Loucy (cell line): ENCODE measurements around the gene LPP.

ENCODE experiments used
- H2AFZ ChIP-seq: fragments of 200-600 bp; sonication (generic); 2 replicates; pipeline ENCODE4 v1.6.0; 2016; ENCODE audit warnings: antibody characterized with exemption, mild to moderate bottlenecking, low read length, moderate library complexity
- H3F3A ChIP-seq: fragments of 200-600 bp; 2 replicates; pipeline ENCODE4 v1.6.0; 2016; ENCODE audit warnings: antibody characterized with exemption, low read depth, mild to moderate bottlenecking
- H3K27me3 ChIP-seq: fragments of 200-600 bp; sonication (generic); 2 replicates; pipeline ENCODE4 v1.6.1; 2014; ENCODE audit warnings: low read length, mild to moderate bottlenecking; ENCODE audit not compliant: insufficient read depth, poor library complexity, severe bottlenecking
- H3K36me3 ChIP-seq: fragments of 200-600 bp; sonication (generic); 2 replicates; pipeline ENCODE4 v1.6.1; 2016; ENCODE audit warnings: low read length; ENCODE audit not compliant: insufficient read depth
- H3K4me1 ChIP-seq: fragments of 200-600 bp; sonication (generic); 2 replicates; pipeline ENCODE4 v1.5.1; 2014; ENCODE audit warnings: low read length, mild to moderate bottlenecking; ENCODE audit not compliant: insufficient read depth, poor library complexity, severe bottlenecking
- H3K4me2 ChIP-seq: fragments of 200-600 bp; sonication (generic); 2 replicates; pipeline ENCODE4 v1.6.0; 2014; ENCODE audit warnings: antibody characterized with exemption, low read length, low read depth, mild to moderate bottlenecking; ENCODE audit not compliant: poor library complexity, severe bottlenecking
- H3K4me3 ChIP-seq: fragments of 200-600 bp; sonication (generic); 2 replicates; pipeline ENCODE4 v1.5.1; 2014; ENCODE audit warnings: low read length, mild to moderate bottlenecking, mixed read lengths; ENCODE audit not compliant: poor library complexity, severe bottlenecking
- H3K79me2 ChIP-seq: fragments of 200-600 bp; sonication (generic); 2 replicates; pipeline ENCODE4 v1.6.1; 2014; ENCODE audit warnings: low read length; ENCODE audit not compliant: insufficient read depth
- H3K9ac ChIP-seq: fragments of 200-600 bp; sonication (generic); 2 replicates; pipeline ENCODE4 v1.6.0; 2014; ENCODE audit warnings: mild to moderate bottlenecking, low read depth, low read length, moderate library complexity; ENCODE audit not compliant: poor library complexity, severe bottlenecking
- H3K9me2 ChIP-seq: fragments of 200-600 bp; sonication (generic); replicated peaks from 2 replicates; pipeline ENCODE4 v1.6.1; 2016; ENCODE audit warnings: low read depth, low read length, mixed read lengths
- H3K9me3 ChIP-seq: fragments of 200-600 bp; sonication (generic); 2 replicates; pipeline ENCODE4 v1.6.1; 2014; ENCODE audit warnings: mild to moderate bottlenecking, antibody characterized with exemption, low read length, low read depth; ENCODE audit not compliant: insufficient read depth
- H4K20me1 ChIP-seq: fragments of 200-600 bp; sonication (generic); 2 replicates; pipeline ENCODE4 v1.6.0; 2014; ENCODE audit warnings: antibody characterized with exemption, low read length, mild to moderate bottlenecking; ENCODE audit not compliant: insufficient read depth, poor library complexity, severe bottlenecking
- CTCF ChIP-seq: fragments of 200-600 bp; sonication (generic); conservative IDR thresholded peaks from 2 replicates; pipeline ENCODE4 v1.5.1; 2014; ENCODE audit warnings: mild to moderate bottlenecking, antibody characterized with exemption, low read length
- EZH2phosphoT487 ChIP-seq: fragments of 200-600 bp; IDR thresholded peaks from 2 replicates; pipeline ENCODE4 v1.6.1; 2018; ENCODE audit warnings: antibody characterized with exemption, mild to moderate bottlenecking, moderate library complexity, borderline replicate concordance

The LPP gene

GRCh38 chr3:188482929-188483328, 329.0 kb downstream of the LPP start:
- Histone ChIP-seq H3K4me2 (no peak overlapping the region), H3F3A (no peaks in the 10 kb centered on the region), H3K79me2 (no peaks in the 10 kb centered on the region), H4K20me1 (no peaks in the 10 kb centered on the region), H3K4me3 (no peak overlapping the region), H3K9me3 (no peaks in the 10 kb centered on the region), H2AFZ (no peak overlapping the region), H3K9ac (no peak overlapping the region), H3K36me3 (peaks cover 10% of the 10 kb centered on the region), H3K27me3 (no peaks in the 10 kb centered on the region), H3K9me2 (no peaks in the 10 kb centered on the region), H3K4me1 (no peaks in the 10 kb centered on the region)
- no peak for TF ChIP-seq CTCF
- no peak for TF ChIP-seq EZH2phosphoT487

GRCh38 chr3:188486126-188486525, 332.2 kb downstream of the LPP start:
- Histone ChIP-seq H3K9me2 (no peaks in the 10 kb centered on the region), H3K27me3 (no peaks in the 10 kb centered on the region), H3K79me2 (no peaks in the 10 kb centered on the region), H3K4me1 (no peaks in the 10 kb centered on the region), H3K9ac (no peak overlapping the region), H2AFZ (no peak overlapping the region), H3K9me3 (no peaks in the 10 kb centered on the region), H3K36me3 (peaks cover 12% of the 10 kb centered on the region), H3K4me3 (no peak overlapping the region), H3K4me2 (no peak overlapping the region), H4K20me1 (no peaks in the 10 kb centered on the region), H3F3A (no peaks in the 10 kb centered on the region)
- TF ChIP-seq EZH2phosphoT487, result no peak
- no peak for TF ChIP-seq CTCF

- H3K9ac ChIP-seq, result no peak overlapping the region
- H3K27me3 ChIP-seq, result no peaks in the 10 kb centered on the region
- H3K4me1 ChIP-seq, result no peaks in the 10 kb centered on the region
- TF ChIP-seq CTCF, result no peak
- TF ChIP-seq EZH2phosphoT487, result no peak
- no peaks in the 10 kb centered on the region for H4K20me1 ChIP-seq
- peaks cover 20% of the 10 kb centered on the region for H3K36me3 ChIP-seq
- H3K79me2 ChIP-seq, result no peaks in the 10 kb centered on the region
- H3K4me2 ChIP-seq, result no peak overlapping the region
- H3K9me2 ChIP-seq, result no peaks in the 10 kb centered on the region
- no peak overlapping the region for H2AFZ ChIP-seq
- H3K4me3 ChIP-seq, result no peak overlapping the region
- H3F3A ChIP-seq, result no peaks in the 10 kb centered on the region
- H3K9me3 ChIP-seq, result no peaks in the 10 kb centered on the region
These were observed 333.0 kb downstream of the LPP start for GRCh38 chr3:188486952-188487351.
